GM21619 (cell line): ENCODE measurements around the gene RRP1.
"Not testable (repeated sequence)": the region's sequence is repeated elsewhere in the genome, so short reads cannot be mapped to it uniquely, and the experiment has no call there.

Experiments
- ATAC-seq: cut with Tn5 transposase; IDR thresholded peaks from one replicate; pipeline ENCODE4 v1.9.1; 2021; ENCODE audit not compliant: unreplicated experiment

Gene RRP1

GRCh38 chr21:43835050-43835449, 45.7 kb downstream of the RRP1 start:
- ATAC-seq: no peak

GRCh38 chr21:43835861-43836260, 46.5 kb downstream of the RRP1 start:
- no peak for ATAC-seq

DNA sequence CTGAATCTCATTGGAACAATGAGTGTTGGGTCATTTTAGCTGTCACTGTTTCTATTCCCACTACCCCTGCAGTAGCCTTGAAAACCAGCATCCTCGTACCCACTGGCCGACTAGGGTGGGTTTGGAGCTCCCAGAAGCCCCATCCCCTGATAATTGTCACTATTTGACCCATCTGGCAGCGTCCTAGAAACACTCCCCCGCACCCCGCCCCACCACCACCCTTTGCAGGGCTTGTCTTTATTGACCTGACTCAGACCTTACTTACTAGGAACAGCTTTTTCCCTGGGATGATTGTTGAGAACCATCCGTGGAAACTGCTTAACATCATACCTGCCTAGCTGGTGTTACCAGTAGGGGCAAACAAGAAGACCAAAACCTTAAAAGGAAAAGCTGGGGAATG, 47.2 kb downstream of the RRP1 start:
- ATAC-seq: no peak

DNA sequence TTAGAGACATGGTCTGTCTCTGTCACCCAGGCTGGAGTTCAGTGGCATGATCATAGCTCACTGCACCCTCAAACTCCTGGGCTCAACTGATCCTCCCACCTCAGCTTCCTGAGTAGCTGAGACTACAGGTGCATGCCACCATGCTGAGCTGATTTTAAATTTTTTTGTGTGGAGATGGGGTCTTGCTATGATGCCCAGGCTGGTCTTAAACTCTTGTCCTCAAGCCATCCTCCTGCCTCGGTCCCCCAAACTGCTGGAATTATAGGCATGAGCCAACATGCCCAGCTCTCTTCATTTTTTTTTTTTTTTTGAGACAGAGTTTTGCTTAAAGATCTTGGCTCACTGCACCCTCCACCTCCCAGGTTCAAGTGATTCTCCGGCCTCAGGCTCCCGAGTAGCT, 50.9 kb downstream of the RRP1 start:
- ATAC-seq: no peak

GRCh38 chr21:43842742-43843141, 53.4 kb downstream of the RRP1 start:
- ATAC-seq: no peak

- ATAC-seq: not testable (repeated sequence)
Observed at GRCh38 chr21:43844906-43845305, 55.5 kb downstream of the RRP1 start.

GRCh38 chr21:43845386-43845785, 56.0 kb downstream of the RRP1 start:
- no peak for ATAC-seq

GRCh38 chr21:43846430-43846829, 57.1 kb downstream of the RRP1 start:
- no peak for ATAC-seq

DNA sequence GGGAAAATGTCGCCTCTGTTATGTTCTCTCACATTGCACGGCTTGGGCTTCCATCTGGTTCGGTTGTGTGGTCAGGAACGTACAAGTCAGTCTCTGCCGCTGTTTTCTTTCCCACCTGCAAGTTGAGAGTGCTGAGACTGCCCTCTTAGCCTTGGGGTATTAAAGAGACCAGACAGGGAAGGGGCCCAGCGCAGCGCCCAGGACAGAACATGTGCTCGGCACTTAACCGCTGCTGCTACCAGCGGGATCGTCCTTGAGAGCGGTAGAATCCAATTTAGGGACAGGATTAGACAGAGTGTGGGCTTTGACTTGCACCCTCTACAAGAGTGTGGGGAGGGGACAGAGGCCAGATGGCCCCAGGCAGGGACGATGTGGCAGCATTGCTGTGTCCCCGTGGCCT, 57.9 kb downstream of the RRP1 start:
- ATAC-seq: no peak

DNA sequence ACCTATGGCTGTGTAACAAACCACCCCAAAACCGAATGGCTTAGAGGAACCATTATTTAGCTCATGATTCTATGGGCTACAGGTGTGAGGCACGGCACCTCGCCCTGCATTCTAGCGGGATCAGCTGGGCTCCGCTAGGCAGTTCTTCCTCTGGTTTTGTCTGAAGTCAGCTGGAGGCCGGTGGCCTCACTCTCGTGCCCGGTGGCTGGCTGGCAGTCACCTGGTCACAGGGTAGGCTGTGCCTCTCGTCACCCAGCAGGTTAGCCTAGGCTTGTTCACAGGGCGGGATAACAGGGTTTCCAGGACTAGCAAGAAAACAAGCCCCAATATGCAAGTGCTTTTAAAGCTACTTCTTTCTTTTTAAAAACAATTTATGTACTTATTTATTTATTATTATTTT, 59.4 kb downstream of the RRP1 start:
- no peak for ATAC-seq

DNA sequence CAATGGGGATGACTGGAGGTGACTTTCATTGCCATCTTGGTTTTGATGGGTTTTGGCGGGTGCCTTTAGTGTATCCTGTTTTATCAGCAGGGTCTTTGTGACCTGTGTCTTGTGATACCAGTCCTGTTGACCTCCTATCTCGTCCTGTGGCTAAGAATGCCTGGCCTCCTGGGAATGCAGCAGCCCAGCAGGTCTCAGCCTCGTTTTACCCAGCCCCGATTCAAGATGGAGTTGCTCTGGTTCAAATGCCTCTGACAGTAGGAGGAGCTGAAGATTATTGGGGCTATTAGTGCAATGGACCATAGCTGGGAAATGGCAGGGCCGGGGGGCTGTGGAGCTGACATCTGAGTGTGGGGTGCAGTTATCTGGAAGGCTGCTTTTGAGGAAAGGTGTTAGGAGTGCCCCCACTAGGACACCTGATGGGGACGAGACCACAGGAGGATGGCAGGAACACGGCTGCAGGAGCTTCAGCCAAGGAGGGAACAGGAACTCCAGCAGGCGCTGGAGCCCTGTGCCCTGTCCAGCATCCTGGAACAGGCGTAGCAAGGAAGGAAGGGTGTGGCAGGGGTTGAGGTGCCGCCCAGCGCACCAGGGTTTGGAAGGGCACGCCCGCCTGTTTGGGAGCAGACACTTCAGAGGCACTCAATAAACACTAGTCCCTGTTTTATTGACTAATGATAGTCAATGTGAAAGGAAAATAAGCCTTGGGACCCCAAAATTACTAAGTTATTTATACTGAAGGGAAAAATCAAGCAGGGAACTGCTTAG, 60.3 kb downstream of the RRP1 start:
- ATAC-seq: no peak

GRCh38 chr21:43850728-43851295, 61.4 kb downstream of the RRP1 start:
- no peak for ATAC-seq

DNA sequence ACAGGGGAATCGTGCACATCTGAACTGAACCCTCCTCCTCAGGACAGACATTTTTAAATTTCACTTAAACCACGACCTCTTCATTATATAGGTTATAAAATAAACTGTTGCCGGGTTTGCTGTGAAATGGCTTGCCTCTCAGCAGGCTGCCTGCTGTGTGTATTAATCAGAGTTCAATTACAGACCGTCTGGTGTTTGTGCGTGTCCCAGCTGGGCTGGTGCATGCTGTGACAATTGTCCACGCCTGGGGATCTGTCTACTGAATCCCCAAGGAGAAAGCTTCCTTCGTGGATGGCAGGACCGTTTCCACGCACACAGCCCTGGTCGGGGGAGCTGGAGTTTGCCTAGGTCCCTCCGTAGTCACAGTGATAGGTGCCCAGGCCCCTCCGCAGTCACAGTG, 62.2 kb downstream of the RRP1 start:
- no peak for ATAC-seq

DNA sequence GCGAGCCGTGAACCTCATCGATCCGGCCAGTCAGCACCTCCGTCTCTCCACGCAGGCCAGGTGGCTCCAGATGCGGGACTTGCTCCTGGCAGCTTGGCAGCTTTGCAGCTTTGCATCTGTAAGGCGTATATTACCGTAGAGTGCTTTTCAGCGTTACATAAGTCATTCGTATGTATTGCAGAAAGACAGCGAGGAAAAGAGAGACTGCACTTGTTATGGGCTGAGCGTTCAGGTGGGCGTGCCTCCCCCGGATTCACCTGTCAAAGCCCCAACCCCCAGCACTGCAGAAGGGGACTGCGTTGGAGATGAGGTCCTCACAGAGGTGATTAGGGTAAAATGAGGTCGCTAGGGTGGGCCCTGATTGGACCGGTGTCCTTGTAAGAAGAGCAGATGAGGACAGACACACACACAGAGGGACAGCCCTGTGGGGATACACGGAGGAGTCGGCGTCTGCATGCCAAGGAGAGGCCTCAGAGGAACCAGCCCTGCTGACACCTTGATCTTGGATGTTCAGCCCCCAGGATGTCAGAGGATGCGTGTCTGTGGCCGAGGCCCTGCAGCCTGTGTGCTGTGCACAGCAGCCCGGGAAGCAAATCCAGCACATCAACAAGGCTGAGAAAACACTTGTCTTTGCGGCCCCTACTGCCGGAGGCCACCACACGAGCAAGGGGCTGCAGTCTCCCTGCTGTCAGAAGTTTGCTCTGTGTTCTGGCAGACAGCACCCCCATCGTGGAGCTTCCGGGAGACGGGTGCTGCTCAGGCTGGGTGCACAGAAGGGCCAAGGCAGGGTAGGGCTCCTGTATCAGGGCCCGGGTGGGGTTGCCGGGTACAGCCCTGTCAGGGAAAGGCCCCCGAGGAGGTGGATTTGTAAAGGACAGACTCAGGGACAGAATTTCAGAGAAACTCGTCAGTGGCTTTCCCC, 64.7 kb downstream of the RRP1 start:
- ATAC-seq: no peak
